HG03354 (cell line): Measurements from ENCODE around the gene ILDR1.

Source experiments
- ATAC-seq: cut with Tn5 transposase; IDR thresholded peaks from one replicate; pipeline ENCODE4 v1.9.1; 2021; ENCODE audit warnings: mild to moderate bottlenecking; ENCODE audit not compliant: unreplicated experiment, poor library complexity, severe bottlenecking

Gene ILDR1

GRCh38 chr3:121997372-121997771 is 24.7 kb downstream of the ILDR1 start:
- ATAC-seq: no peak

GRCh38 chr3:121996441-121996840 is 25.6 kb downstream of the ILDR1 start:
- ATAC-seq: no peak

DNA sequence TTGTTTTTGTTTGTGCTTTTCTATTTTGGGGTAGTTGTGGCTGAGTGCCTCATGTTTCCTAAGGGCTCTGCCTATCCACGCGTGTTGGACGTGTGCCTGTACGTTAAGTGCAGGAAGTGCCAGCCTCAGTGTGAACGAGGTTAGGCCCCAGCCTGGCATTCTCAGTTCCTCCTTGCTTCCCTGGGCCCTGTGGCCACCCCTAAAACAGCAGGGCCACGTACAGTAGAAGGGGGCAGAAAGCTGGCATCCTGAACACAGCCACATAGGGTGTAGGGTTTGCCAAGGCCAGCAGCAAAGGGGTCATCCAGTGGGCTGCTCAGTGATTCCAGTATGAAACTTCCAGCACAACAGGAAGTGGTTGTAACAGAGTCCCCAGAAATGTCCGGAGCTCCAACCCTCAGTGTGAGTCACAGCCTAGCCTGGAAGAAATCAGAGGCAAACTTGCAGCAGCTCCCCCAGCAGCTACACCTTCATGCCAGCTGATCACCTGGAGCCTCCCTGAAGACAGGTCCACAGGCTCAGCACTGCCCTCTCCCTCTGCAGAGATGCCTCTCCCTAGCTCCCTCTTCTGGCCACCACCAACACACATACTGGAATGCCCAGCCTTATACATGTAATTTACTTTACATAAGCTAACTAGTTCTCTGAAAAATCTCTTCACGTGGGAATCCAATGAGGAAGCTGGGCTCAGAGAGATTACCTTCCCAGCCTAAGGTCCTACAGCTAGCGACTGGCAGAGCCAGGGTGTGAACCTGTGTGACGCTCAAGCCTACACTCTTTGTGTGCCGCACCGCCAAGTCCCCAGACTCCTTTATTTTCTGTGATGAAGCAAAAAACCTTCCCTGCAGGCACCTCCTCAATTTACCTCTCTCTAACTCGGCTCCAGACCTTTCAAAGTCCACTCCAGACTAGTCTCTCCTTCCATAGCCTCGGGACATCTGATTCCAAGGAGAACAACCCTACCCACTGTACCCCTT is 26.6 kb downstream of the ILDR1 start:
- ATAC-seq: peak; percentile 39

- ATAC-seq: no peak
These were observed 27.5 kb downstream of the ILDR1 start for GRCh38 chr3:121994551-121994950.

GRCh38 chr3:121992601-121993560 is 29.2 kb downstream of the ILDR1 start:
- ATAC-seq: peak; percentile 74

DNA sequence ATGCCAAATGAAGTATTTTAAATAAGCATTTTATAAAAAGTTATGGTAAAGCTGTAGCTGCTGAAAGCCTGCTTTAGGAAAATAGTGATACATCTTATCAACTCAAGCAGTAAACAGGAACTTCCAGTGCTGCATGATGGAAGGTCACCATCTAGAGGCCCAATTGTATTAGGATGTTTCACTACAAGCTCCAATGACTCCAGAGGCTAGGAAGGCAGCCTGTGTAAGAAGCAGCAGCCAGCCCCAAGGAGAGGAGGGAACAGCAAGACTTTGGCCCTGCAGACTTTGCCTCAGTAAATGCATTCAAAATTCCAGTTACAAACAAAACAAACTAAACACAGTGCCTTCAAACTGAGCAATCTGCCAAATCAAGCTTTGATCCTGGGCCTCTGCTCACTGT is 32.1 kb downstream of the ILDR1 start:
- no peak for ATAC-seq

DNA sequence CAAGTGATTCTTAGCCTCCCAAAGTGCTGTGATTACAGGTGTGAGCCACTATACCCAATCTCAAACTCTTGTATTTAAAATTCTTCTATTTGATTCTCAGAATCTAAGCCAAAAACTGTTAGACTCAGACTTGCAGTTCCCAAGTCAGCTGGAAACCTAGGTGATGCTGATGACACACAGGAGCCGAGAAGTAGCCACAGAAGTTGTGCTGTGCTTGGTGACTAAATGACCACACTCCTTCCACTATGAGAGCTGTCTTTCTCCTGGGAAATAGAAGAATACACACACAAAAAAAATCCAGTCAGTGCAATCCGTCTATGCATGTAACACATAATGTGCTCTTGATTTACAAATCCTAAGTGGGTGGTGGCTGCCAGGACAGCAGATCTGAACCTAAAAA is 33.9 kb downstream of the ILDR1 start:
- ATAC-seq: no peak

GRCh38 chr3:121985846-121986245 is 36.2 kb downstream of the ILDR1 start:
- no peak for ATAC-seq

DNA sequence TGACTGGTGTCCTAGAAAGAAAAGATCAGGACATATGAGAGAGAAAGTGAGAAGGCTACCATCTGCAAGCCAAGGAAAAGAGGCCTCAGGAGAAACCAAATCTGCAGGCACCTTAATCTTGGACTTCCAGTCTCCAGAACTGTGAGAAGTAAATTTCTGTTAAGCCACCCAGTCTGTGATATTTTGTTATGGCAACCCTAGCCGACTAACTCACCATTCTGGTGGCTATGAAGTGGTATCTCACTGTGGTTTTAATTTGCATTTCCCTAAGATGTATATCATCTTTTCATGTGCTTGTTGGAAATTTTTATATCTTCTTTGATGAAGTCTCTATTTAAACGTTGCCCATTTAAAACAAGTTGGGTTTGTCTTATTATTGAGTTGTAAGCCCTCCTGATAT is 40.6 kb downstream of the ILDR1 start:
- no peak for ATAC-seq

- peak; percentile 33 for ATAC-seq
These were observed 41.6 kb downstream of the ILDR1 start for GRCh38 chr3:121980450-121980796.

DNA sequence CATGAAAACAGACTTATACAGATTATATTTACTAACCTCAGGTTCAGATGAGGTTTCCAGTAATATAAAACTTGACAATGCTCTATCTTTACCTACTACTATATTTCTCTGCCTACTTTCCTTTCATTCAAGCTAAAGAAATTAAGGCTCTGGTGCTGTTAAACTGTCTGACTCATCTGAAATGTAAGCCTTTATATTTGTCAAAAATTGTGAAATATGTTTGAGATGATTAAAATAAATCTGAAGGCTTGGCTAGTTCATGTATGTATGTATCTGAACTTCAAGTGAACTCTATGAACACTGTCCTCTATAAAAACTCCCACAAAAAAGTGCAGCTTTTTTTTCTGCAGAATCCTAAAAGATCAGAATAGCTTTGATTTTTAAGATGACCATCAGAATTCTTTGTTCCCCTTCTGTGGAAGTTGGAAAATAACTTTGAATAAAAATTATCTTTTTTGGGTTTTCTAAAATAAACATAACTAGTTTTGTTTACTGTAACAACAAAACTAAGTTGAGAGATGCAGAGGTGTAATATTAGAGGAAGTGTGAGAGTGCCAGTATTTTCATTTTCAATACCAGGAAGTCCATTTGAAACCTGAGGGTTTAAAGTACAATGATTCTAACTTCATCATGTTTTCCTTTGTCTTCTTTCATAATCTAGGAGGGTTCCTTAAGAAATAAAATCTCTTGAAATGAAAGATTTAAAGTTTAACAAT is 42.2 kb downstream of the ILDR1 start:
- ATAC-seq: peak; percentile 79

DNA sequence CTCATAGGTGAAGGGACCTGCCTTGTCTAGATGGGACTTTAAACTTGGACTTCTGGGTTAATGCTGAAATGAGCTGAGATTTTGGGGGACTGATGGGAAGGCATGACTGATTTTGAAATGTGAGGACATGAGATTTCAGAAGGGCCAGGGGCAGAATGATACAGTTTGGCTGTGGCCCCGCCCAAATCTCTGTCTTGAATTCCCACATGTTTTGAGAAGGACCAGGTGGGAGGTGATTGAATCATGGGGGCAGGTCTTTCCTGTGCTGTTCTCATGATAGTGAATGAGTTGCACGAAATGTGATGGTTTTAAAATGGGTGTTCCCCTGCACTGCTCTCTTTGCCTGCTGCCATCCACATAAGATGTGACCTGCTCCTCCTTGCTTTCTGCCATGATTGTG is 42.8 kb downstream of the ILDR1 start:
- ATAC-seq: no peak

- ATAC-seq: no peak
These were observed 45.3 kb downstream of the ILDR1 start for GRCh38 chr3:121976727-121977126.

GRCh38 chr3:121975702-121976302 is 46.2 kb downstream of the ILDR1 start:
- ATAC-seq: no peak

DNA sequence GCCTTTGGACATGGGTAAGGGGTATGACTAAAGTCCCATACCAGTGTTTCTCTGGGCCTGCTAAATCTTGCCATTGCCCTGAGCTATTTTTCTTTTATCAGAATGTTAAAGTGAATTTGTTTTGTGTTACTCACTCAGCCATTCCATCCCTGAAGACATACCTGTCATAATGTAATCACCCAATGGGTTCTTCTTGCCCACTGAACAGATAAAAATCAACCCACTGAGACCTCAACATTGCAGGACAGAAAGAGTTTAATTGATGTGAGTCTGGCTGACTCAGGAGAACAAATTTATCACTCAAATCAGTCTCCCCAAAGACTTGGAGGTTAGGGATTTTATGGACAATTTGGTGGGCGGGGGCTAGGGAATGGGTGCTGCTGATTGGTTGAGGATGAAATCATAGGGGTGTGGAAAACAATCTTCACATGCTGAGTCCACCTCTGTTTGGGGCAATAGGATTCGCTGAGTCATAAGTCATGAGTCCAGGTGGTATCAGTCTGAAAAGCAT is 47.4 kb downstream of the ILDR1 start:
- no peak for ATAC-seq

- no peak for ATAC-seq
These were observed 52.0 kb downstream of the ILDR1 start for GRCh38 chr3:121970047-121970446.

DNA sequence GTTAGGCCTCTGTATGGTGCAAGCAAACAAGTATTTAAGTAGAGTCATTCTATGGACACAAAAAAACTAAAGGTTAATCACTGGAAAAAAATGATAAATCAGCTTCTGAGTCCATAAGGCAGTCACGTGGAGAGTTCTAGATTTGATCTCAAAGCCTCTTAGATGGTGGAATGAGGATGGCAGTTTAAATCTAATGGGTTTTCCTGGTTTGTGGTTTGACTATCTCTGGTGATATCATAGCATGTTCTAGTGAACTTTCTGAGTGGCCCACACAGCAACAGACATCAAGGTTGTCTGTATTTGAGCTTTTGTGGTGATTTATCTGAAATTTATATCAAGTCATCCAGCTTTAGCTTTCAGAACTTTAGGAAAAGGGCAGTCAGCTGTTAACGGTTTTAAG is 52.4 kb downstream of the ILDR1 start:
- ATAC-seq: no peak

DNA sequence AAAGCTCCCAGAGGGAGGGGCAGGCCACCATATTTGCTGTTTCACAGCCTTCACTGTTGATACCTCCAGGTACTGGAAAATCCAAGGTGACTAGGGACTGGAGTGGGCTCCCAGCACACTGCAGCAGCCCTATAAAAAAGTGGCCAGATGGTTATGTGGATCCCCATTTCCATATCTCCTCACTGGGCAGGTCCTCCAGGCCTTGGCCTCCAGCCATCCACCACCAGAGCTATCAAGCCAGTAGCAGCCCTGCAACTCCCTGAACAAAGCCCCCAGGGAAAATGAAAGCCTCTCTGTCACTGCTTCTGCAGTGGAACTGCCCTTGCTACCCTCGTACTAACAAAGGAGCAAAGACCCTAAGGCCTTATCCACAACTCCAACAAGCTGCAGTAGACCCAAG is 58.4 kb downstream of the ILDR1 start:
- no peak for ATAC-seq

GRCh38 chr3:121962443-121962842 is 59.6 kb downstream of the ILDR1 start:
- no peak for ATAC-seq
